Measurements from ENCODE around the gene LRRC57.

GRCh38 chr15:42584031-42584765, 35.6 kb upstream of the LRRC57 start:
- TF ChIP-seq POLR2A (IDR thresholded peaks at IDR 0.05) (no peak), CTCF (IDR thresholded peaks at IDR 0.05) (no peak)

Data from body of pancreas (tissue), 4 donors.